Gastroesophageal sphincter (tissue), 3 donors: ENCODE data around the gene PIP5K1B.

Experiments used
- EP300 ChIP-seq: sonication (generic); formaldehyde crosslinking; IDR thresholded peaks from one replicate; pipeline ENCODE4 v1.6.1; 2017; ENCODE audit warnings: antibody characterized with exemption, mild to moderate bottlenecking
- POLR2A ChIP-seq, 2 donors: fragments of 450-650 bp; IDR thresholded peaks; one replicate each; pipeline ENCODE4 v1.6.1; 2017; ENCODE audit warnings: antibody characterized with exemption in 2 of 2, mild to moderate bottlenecking in 2 of 2, moderate library complexity in 1 of 2
- TF ChIP-seq, protein P1 (sequence below), 4 experiments: fragments of 200-600 bp in 2 of 4; fragments of 450-650 bp in 2 of 4; sonication (generic) in 1 of 4; IDR thresholded peaks; one replicate each; pipeline ENCODE4 v1.5.1; 2017 to 2019; ENCODE audit warnings: antibody characterized with exemption in 4 of 4, mild to moderate bottlenecking in 2 of 4, moderate library complexity in 2 of 4

GRCh38 chr9:68983008-68983411 lies 278.0 kb downstream of the PIP5K1B start:
- TF ChIP-seq POLR2A (IDR thresholded peaks at IDR 0.05) (no peak), EP300 (no peak)
- TF ChIP-seq, protein P1, sequence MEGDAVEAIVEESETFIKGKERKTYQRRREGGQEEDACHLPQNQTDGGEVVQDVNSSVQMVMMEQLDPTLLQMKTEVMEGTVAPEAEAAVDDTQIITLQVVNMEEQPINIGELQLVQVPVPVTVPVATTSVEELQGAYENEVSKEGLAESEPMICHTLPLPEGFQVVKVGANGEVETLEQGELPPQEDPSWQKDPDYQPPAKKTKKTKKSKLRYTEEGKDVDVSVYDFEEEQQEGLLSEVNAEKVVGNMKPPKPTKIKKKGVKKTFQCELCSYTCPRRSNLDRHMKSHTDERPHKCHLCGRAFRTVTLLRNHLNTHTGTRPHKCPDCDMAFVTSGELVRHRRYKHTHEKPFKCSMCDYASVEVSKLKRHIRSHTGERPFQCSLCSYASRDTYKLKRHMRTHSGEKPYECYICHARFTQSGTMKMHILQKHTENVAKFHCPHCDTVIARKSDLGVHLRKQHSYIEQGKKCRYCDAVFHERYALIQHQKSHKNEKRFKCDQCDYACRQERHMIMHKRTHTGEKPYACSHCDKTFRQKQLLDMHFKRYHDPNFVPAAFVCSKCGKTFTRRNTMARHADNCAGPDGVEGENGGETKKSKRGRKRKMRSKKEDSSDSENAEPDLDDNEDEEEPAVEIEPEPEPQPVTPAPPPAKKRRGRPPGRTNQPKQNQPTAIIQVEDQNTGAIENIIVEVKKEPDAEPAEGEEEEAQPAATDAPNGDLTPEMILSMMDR (IDR thresholded peaks at IDR 0.05): no peak
